HG03159 (cell line): ENCODE data around the gene SLC12A1.
"Not testable (repeated sequence)": the region's sequence is repeated elsewhere in the genome, so short reads cannot be mapped to it uniquely, and the experiment has no call there.

Experiments
- ATAC-seq: cut with Tn5 transposase; IDR thresholded peaks from one replicate; pipeline ENCODE4 v1.9.1; 2021; ENCODE audit warnings: mild to moderate bottlenecking, moderate library complexity; ENCODE audit not compliant: unreplicated experiment

SLC12A1 gene

GRCh38 chr15:48306639-48307038 lies 100.5 kb downstream of the SLC12A1 start:
- no peak for ATAC-seq

- ATAC-seq = no peak
Observed at GRCh38 chr15:48307586-48307985, 101.5 kb downstream of the SLC12A1 start.

- no peak for ATAC-seq
Observed at GRCh38 chr15:48309740-48310139, 103.6 kb downstream of the SLC12A1 start.

- no peak for ATAC-seq
Observed at GRCh38 chr15:48313216-48313615, 107.1 kb downstream of the SLC12A1 start.

GRCh38 chr15:48315041-48315440 lies 108.9 kb downstream of the SLC12A1 start:
- ATAC-seq = no peak

GRCh38 chr15:48317221-48317620 lies 111.1 kb downstream of the SLC12A1 start:
- no peak for ATAC-seq

- ATAC-seq = no peak
Observed at GRCh38 chr15:48318131-48318530, 112.0 kb downstream of the SLC12A1 start.

- no peak for ATAC-seq
Observed at GRCh38 chr15:48323294-48323693, 117.2 kb downstream of the SLC12A1 start.

GRCh38 chr15:48324949-48325348 lies 118.8 kb downstream of the SLC12A1 start:
- ATAC-seq = no peak

- ATAC-seq = no peak
Observed at GRCh38 chr15:48325400-48325799, 119.3 kb downstream of the SLC12A1 start.

GRCh38 chr15:48326180-48326579 lies 120.1 kb downstream of the SLC12A1 start:
- ATAC-seq = not testable (repeated sequence)

- no peak for ATAC-seq
Observed at GRCh38 chr15:48330105-48330785, 124.1 kb downstream of the SLC12A1 start.

GRCh38 chr15:48330855-48331795 lies 125.0 kb downstream of the SLC12A1 start, which contains the start of gene DUT:
TSS of gene DUT (plus strand) at chr15:48331429. CDS start at chr15:48331516, 87 bp downstream.
- ATAC-seq = peak; percentile 76

GRCh38 chr15:48331796-48332641 lies 125.9 kb downstream of the SLC12A1 start:
- peak; percentile 46 for ATAC-seq

GRCh38 chr15:48332642-48333034 lies 126.5 kb downstream of the SLC12A1 start:
- ATAC-seq = no peak

- no peak for ATAC-seq
Observed at GRCh38 chr15:48333540-48333939, 127.4 kb downstream of the SLC12A1 start.

GRCh38 chr15:48334260-48334659 lies 128.2 kb downstream of the SLC12A1 start:
- no peak for ATAC-seq

- no peak for ATAC-seq
Observed at GRCh38 chr15:48336940-48337339, 130.8 kb downstream of the SLC12A1 start.

GRCh38 chr15:48337607-48338006 lies 131.5 kb downstream of the SLC12A1 start:
- no peak for ATAC-seq

- ATAC-seq = no peak
Observed at GRCh38 chr15:48340111-48340510, 134.0 kb downstream of the SLC12A1 start.

- ATAC-seq = no peak
Observed at GRCh38 chr15:48343865-48344264, 137.8 kb downstream of the SLC12A1 start.
